GM18505 (cell line): ENCODE data around the gene LMBRD1.
"Not testable (repeated sequence)": the region's sequence is repeated elsewhere in the genome, so short reads cannot be mapped to it uniquely, and the experiment has no call there.

Experiments used
- ATAC-seq: cut with Tn5 transposase; IDR thresholded peaks from one replicate; pipeline ENCODE4 v1.9.1; 2021; ENCODE audit not compliant: unreplicated experiment
- POLR2A ChIP-seq: IDR thresholded peaks from 4 replicates; pipeline ENCODE4 v1.6.1; 2011; ENCODE audit warnings: borderline replicate concordance; ENCODE audit not compliant: insufficient read depth, insufficient read length; ENCODE audit errors: extremely low read depth

Gene LMBRD1

GRCh38 chr6:69690986-69691385, 105.8 kb downstream of the LMBRD1 start:
- no peak for ATAC-seq
- no peak for TF ChIP-seq POLR2A

- no peak for ATAC-seq
- TF ChIP-seq POLR2A, result no peak
Measured at GRCh38 chr6:69680302-69680701, 116.5 kb downstream of the LMBRD1 start.

DNA sequence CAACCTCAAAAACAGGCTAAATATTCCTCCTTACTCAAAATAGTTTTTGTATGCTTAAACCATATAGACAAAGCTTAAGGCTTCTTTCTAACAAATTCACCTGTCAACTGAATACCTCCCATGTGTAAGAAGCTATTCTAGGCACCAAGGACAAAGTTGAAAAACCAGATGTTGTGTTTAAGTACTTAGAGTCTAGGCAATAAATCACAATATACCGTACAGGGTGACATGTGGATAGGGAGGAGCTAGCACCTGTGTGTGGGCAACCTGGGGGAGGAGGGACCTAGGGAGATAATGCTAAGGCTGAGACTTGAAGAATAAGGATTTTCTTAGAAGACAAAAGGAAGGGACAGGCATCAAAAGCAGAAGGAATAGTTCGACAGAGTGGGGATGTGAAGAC, 123.5 kb downstream of the LMBRD1 start:
- ATAC-seq, result no peak
- TF ChIP-seq POLR2A, result no peak

DNA sequence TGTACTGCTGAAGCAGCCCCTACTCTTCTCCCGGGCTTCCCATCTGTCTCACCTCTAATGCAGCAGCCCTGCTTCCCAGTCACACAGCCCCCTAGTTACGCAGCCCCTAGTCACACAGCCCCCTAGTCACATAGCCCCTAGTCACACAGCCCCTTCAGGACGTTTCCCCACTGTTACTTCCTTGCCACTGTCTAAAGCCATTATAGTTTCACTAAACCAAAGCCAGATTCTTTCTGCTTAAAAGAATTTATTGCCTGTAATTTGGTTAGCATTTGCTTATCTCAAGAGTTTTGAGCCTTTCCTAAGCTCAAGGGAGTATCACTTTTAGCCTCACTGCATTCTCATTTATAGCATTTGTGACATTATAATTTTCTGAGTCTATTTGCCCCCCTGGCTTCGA, 127.9 kb downstream of the LMBRD1 start:
- ATAC-seq, result no peak
- no peak for TF ChIP-seq POLR2A

GRCh38 chr6:69666779-69667178, 130.0 kb downstream of the LMBRD1 start:
- not testable (repeated sequence) for ATAC-seq

DNA sequence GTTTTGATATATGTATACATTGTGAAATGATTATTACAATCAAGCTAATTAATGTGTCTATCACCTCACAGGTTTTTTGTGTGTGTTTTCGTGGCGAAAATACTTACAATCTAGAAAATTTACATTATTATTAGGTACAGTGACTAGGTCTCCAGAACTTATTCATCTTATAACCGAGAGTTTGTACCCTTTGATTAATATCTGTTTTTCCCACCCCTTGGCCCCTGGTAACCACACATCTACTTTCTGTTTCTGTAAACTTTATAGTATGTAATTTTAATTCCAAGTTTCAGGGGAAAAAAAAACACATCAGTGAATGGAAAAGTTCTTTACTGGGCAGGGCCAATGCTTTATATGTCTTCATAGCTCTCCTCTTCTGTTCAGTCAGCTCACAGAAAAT, 131.4 kb downstream of the LMBRD1 start:
- no peak for ATAC-seq
- TF ChIP-seq POLR2A, result no peak

DNA sequence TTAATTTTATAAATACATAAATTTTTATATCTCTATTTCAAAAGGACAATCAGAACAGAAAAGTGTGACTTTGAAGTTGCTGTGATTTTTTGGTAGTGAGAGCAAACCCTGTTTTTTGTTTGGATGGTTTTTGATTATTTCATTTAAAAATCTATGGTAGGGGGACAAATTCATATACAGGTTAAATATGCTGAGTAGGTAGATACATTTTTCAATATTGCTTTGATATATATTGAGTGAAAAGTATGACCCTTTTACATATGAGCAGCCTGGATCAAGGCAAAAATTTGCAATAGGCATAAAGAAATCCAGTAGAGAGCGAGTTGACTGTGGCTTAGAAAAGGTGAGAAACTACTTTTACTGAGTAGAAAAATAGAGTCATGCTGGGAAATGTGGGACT, 132.3 kb downstream of the LMBRD1 start:
- no peak for ATAC-seq
- no peak for TF ChIP-seq POLR2A

DNA sequence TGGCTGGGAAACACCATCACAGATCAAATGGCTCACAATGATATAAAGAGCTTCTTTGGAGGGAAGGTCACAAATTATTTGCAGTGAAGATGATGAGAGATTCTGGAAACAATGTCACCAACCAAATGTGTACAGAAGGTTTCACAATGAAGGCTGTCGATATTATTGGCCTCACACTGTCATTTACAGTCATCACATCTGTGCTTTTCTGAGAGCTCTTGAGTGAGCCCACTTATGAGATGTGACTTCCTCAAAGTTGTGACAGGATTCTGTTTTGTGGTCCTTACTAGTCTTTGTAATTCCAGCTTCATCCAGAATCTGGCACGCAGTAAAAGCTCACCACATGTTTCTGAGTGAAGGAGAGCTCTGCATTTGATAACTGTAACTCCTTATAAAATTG, 133.6 kb downstream of the LMBRD1 start:
- no peak for ATAC-seq
- TF ChIP-seq POLR2A, result no peak

GRCh38 chr6:69650703-69651102, 146.1 kb downstream of the LMBRD1 start:
- TF ChIP-seq POLR2A, result no peak
- no peak for ATAC-seq

DNA sequence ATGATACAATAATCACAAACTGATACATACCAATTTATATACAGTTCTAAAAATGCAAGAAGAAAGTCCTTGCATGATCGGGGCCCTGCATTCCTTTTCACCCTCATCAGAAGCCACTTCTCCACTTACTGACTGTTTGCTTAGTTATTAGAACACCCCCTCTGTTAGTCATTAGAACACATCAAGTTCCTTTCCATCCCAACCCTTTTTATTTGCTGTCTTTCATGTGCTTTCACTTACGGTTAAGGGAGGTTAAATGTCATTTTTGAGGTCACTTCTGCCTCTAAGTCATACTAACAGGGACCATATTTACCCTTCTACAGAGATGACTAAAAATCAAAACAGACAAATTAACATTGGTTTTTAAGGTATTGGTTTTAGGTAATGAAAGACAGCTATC, 149.1 kb downstream of the LMBRD1 start:
- no peak for ATAC-seq
- no peak for TF ChIP-seq POLR2A

DNA sequence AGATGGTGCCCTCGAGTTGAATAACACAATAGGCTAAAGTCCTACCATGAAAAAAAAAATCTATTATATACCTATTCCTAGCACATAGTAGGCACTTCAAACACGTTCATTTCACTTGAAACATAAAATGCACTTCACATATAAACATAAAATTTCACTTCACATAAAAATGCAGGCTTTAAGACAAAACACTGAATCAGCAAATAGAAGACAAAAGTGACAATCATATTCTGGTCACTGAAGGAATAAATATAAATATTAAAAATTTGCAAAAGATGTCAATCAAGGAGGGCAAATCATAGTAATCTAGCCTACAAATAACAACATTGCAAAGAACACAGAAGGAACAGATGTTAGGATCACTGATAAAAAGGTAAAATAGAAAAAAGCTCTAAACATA, 153.1 kb downstream of the LMBRD1 start:
- no peak for ATAC-seq
- TF ChIP-seq POLR2A, result no peak

DNA sequence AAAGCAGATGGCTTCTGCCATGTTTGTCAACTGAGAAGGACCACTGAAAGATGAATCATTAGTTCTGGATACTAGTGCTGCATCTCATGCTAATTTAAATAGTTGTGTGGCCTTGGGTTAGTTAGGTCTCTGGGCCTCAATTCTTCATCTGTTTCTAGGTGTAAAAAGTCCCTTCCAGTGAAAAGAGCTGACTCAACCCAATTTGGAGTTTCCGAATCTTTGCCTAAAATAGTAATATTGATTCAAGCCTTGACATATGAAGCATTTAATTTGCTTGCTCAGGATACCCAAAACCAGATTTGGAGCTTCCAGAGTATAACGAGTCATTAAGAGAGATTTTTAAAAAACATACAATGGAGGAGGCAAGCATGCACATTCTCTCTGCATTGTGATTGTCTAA, 163.9 kb downstream of the LMBRD1 start:
- TF ChIP-seq POLR2A, result no peak
- no peak for ATAC-seq

DNA sequence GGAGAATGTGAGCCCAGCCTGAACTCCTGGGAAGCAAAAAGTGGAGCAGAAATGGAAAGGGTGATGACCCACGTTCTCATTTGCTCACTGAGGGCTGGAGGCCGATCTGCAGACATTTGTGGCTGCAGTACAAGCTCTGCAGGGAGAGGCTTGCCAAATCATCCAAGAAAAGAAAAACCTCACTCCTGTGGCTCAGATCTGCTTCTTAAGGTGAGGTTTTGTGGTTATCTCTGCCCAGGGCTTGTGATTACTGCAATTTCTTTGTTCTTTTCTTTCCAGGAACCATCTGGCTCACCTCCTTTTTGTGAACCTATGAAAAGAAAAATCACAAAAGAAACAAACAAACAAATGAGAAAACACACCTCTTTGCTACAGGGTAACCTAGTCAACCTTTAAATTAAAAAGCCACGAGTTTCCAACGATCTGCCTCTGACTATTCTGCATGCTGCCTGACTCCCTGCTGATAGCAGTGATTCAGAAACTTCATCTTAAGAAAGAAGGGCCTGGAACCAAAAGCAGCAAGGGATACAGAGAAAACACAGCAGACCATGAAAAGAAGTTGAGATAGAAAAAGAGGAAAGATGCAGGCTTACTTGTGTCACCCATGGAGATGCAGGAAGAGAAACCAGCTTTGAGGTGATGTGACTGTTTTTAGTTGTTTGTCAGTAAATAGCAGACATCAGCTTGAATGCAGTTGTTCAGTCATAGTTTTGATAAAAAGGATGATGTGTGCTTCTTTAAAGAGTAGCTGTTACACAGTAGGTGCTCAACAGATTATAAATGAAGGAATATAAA, 165.1 kb downstream of the LMBRD1 start:
- peak; percentile 62 for ATAC-seq

DNA sequence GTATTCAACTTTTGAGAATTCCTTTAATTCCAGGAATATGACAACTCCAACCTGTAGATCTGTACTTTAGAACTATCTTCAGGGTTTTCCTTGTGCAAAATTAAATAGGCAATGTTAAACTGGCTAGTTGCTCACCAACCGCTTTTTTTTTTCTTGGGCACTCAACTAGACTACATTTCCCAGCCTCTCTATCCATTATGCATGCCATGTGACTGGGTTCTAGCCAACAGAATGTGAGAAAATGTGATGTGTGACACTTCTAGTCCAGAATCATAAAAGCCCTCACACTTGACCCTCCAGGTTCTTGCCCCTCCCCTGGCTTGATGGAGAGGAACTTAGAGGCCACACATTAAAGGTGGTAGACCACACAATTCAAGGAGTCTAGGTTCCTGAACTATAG, 166.0 kb downstream of the LMBRD1 start:
- ATAC-seq, result no peak
- no peak for TF ChIP-seq POLR2A

More for the DNA sequence above, 165.1 kb downstream of the LMBRD1 start:
- no peak for TF ChIP-seq POLR2A

DNA sequence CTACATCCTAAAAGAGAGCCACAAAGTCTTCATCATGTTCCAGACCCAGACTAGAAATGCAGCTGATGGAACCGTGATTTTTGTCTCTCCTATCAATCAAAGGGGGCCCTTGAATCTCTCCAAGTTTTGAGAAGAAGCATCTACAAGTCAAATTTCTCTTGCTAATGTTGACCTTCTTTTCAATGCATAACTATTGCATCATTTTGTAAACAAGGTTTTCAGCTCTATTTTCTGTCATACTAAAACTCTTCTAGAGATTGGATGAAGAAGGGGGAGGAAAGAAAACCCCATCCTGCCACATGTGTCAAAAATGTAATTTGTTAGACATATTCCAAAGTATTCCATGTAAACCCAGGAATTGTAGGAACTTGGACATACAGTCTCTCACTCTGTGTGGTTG, 169.2 kb downstream of the LMBRD1 start:
- TF ChIP-seq POLR2A, result no peak
- no peak for ATAC-seq
